ENCODE data around the gene ZYX.
"Not testable (repeated sequence)": the region's sequence is repeated elsewhere in the genome, so short reads cannot be mapped to it uniquely, and the experiment has no call there.

Gene ZYX

GRCh38 chr7:143384661-143385631, 3.8 kb downstream of the ZYX start:
- in situ Hi-C loops (cut with MboI; ENCODE audit: low sequenced_read_pairs): no loop called here

DNA sequence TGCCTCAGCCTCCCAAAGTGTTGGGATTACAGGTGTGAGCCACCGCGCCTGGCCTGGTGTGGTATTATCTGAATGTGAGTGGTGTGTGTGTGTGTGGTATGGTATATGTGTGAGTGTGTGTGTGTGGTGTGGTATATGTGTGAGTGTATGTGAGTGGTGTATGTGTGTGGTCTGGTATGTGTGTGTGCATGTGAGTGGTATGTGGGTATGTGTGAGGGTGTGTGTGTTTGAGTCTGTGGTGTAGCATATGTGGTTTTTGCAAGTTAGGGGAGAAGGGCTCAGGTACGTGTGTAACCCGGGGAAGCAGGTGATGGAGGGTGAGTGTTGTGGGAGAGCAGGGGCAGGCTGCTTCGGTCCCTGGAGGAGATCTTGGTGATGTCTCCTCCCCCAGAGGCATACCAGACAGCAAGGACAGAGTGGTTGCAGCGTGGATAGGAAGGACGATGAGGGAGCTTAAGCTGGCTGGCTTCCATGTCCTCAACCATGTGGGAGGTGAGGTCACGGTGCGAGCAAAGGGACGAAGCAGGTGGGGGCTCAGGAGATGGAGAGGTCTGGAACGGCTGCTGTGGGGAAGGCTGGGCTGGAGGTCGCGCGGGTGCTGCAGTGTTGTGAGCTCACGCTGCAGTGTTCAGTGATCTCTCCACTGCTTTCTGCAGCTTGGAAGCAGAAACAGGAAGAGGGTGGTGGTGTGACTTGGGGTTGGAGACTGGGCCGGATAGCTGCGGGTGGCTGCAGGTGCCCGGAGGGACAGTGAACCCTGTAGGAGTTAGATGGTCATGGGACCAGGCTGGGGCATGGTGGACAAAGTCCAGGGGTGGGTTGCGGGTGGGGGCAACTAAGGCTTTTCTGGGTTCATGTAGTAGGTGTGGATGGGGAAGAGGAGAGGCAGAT, 5.0 kb downstream of the ZYX start:
- in situ Hi-C loops (cut with MboI; ENCODE audit: low sequenced_read_pairs): no loop called here

DNA sequence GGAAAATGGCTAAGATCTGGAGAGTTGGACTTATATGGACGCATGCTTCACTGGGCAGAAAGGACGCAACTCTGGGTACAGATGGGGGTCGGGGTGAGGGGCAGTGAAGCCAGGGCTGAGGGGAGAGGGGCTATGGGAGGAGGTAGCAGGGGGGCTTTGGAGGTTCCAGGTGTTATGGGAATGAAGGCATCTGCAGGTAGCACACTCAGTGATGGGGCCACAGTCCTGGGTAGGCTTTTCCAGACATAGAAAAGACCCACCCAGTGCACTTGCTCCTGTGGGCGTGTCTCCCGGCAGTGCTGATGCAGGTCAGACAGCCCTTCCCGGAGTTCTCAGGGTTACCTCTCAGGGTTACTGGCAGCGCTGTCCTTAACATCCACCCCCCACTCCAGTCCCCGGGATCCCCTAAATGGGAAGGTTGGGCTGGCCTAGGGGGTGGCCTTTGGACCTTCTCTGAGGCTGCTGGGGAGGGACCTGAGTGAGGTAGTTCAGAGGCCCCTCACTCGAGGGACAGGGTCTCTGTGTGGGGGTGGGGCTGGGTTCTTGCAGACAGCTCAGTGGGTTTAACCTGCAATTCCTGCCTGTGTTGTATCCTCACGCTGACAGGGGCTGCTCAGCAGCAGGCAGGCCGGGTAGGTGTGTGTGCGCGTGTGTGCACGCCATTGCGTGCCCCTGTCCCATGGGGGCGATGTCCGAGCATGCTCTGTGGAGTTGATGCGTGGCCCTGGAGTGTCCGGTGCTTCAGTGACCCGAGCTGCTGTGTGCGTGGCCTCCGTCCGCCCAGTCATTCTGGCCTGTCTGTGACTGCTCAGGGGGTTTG, 6.2 kb downstream of the ZYX start:
- in situ Hi-C loops (cut with MboI; ENCODE audit: low sequenced_read_pairs): no loop called here

DNA sequence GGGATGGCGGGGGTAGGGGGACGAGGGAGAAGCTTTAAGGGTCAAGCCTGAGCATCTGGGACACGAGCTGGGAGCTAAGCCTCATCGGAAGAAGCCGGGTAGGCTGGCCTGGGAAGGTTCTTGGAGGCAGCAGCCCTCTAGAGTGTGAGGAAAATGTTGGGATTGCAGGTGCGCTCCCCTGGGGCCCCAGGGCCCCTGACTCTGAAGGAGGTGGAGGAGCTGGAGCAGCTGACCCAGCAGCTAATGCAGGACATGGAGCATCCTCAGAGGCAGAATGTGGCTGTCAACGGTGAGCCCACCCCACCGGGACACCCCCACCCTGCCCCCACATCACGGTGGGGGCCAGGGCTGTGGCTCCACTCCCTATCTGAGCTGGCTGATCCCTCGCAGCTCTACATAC, 6.9 kb downstream of the ZYX start:
- in situ Hi-C loops (cut with MboI; ENCODE audit: low sequenced_read_pairs): no loop called here

DNA sequence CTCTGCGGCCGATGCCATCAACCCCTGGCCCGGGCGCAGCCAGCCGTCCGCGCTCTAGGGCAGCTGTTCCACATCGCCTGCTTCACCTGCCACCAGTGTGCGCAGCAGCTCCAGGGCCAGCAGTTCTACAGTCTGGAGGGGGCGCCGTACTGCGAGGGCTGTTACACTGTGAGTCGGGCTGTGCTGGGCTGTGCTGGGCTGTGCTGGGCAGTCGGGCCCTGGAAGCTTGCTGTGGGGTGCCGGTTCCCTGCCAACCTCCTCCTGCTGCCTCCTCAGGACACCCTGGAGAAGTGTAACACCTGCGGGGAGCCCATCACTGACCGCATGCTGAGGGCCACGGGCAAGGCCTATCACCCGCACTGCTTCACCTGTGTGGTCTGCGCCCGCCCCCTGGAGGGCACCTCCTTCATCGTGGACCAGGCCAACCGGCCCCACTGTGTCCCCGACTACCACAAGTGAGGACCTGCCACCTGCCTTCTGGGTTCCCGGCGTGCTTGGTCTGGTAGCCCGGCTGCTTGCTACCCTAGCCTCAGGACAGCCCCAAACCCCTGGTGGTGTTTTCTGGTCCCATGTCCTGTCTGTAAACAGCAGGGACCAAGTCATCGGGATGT, 7.5 kb downstream of the ZYX start:
- in situ Hi-C loops (cut with MboI; ENCODE audit: low sequenced_read_pairs): no loop called here

- in situ Hi-C loops (cut with MboI; ENCODE audit: low sequenced_read_pairs): no loop called here
Observed at GRCh38 chr7:143389316-143390103, 8.4 kb downstream of the ZYX start.

DNA sequence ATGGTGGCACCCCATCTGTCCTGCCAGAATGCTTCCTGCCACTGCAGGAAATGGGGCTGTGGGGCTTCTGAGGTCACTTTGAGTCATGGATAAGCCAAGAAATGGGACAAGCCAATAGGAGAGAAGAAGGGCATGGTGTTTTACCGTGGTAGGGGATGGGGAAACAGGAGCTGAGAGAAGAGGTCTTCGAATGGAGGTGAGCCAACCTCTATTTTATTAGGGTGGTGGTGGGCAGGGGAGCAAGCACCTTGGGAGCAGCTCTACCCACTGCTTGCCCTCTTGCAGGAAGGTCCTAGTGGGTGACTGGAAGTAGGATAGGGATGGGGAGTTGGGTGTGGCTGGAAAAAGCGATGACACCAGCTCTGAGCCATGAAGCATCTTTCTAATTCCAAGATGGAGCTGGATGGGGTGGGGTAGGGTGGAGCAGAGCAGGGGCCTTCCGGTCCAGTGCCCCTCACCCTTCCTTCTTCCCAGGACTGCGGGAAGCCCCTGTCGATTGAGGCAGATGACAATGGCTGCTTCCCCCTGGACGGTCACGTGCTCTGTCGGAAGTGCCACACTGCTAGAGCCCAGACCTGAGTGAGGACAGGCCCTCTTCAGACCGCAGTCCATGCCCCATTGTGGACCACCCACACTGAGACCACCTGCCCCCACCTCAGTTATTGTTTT, 9.1 kb downstream of the ZYX start:
- in situ Hi-C loops (cut with MboI; ENCODE audit: low sequenced_read_pairs): no loop called here

- in situ Hi-C loops (cut with MboI; ENCODE audit: low sequenced_read_pairs): no loop called here
Observed at GRCh38 chr7:143390773-143391317, 9.7 kb downstream of the ZYX start.

- in situ Hi-C loops (cut with MboI; ENCODE audit: low sequenced_read_pairs): no loop called here
Observed at GRCh38 chr7:143391462-143392404, 10.6 kb downstream of the ZYX start.

GRCh38 chr7:143392427-143392826, 11.3 kb downstream of the ZYX start:
- in situ Hi-C loops (cut with MboI; ENCODE audit: low sequenced_read_pairs): not testable (repeated sequence)

DNA sequence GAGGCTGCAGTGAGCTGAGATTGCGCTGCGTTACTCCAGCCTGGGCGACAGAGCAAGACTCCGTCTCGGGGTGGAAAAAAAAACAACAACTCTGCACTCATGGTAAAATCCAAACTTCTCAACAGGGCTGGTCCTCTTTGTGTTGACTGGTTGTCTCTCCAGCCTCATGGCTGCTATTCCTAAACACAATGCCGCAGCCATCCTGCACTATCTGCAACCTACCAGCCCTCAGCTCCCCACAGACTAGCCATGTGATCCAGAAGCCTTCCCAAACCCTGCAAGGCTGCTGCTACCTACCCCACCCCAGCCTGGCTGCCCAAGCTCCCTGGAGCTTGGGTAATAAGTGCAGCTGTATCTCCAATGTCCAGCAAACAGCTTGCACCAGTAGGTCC, 11.7 kb downstream of the ZYX start:
- in situ Hi-C loops (cut with MboI; ENCODE audit: low sequenced_read_pairs): no loop called here

GRCh38 chr7:143393267-143394041, 12.3 kb downstream of the ZYX start:
- in situ Hi-C loops (cut with MboI; ENCODE audit: low sequenced_read_pairs): no loop called here

DNA sequence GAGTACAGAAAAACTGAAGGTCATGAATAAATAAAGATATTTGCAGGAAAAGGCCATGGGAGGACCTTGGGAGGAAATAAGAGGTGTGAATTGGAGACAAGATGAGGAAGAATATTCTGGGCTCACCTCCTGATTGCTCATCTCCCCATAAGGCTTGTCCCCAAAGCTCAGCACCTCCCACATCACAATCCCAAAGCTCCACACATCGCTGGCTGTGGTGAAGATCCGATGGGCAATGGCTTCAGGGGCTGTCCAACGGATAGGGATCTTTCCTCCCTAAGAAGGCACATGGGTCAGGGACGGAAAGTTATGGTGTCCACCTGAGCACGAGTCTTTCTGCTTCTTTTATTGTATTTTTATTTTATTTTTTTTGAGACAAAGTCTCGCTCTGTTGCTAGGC, 12.9 kb downstream of the ZYX start:
- in situ Hi-C loops (cut with MboI; ENCODE audit: low sequenced_read_pairs): no loop called here

GRCh38 chr7:143394777-143395176, 13.6 kb downstream of the ZYX start:
- in situ Hi-C loops (cut with MboI; ENCODE audit: low sequenced_read_pairs): no loop called here

DNA sequence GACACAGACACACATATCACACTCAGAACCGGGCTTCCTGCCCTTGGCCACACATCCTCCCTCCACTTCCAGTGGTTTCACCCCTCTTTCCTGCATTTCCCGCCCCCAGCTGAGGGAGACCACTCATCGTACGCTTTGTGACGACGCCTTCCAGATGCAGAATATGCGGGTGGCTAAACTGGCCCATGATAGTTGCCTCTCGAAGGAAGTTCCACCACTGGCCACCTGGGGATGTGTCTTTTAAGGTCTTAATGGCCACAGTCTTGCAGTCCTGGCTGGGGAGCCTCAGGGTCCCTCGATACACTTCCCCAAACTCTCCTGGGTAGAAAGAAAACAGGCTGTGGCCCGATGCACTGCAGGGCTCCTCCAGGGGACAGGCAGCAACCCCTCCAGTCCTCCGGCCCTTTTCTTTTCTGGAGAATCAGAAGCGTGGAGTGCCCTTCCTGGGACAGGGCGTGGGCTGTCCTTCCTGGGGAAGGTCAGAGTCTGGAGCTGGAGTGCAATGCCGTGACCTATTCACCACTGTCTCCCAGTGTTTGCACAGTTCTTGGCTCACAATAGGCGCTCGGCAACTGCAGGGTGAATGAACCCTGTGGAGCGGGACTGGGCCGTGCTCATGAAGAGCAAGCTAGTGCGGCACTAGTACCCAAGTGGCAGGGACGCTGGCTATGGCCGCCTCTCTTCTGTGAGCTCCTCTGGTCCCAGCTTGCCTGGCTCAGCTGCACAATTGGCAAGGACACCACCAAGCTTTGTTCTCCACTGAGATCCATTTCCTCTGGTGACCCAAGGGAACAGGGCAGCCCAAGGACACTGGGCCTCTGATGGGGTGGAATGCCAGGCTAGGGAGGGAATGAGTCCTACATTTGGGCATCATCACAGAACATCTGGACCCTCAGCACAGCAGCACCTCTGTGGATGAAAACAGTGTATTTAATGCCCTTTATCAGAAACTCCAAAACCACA, 14.3 kb downstream of the ZYX start:
- in situ Hi-C loops (cut with MboI; ENCODE audit: low sequenced_read_pairs): no loop called here

DNA sequence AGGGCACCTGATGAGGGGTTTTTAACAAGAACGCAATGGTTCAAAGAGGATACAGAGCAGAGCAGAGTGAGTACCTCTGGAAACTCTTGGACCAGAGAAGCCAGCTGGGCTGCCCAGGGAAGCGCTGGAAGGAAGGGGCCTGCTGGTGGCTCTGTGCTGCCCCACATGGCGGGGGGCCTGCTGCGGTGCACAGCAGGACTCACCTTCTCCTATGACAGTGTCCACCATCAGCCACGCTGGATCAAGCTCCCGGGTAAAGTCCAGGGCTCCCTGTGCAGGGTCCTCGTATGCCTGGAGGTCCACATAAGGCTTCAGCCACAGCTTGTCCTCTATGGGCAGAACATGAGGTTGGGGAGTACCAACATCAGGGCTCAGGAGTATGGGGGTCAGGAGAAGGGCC, 15.0 kb downstream of the ZYX start:
- in situ Hi-C loops (cut with MboI; ENCODE audit: low sequenced_read_pairs): no loop called here
